ENCODE data around the gene MMADHC.
"Not testable (repeated sequence)": the region's sequence is repeated elsewhere in the genome, so short reads cannot be mapped to it uniquely, and the experiment has no call there.

MMADHC gene

DNA sequence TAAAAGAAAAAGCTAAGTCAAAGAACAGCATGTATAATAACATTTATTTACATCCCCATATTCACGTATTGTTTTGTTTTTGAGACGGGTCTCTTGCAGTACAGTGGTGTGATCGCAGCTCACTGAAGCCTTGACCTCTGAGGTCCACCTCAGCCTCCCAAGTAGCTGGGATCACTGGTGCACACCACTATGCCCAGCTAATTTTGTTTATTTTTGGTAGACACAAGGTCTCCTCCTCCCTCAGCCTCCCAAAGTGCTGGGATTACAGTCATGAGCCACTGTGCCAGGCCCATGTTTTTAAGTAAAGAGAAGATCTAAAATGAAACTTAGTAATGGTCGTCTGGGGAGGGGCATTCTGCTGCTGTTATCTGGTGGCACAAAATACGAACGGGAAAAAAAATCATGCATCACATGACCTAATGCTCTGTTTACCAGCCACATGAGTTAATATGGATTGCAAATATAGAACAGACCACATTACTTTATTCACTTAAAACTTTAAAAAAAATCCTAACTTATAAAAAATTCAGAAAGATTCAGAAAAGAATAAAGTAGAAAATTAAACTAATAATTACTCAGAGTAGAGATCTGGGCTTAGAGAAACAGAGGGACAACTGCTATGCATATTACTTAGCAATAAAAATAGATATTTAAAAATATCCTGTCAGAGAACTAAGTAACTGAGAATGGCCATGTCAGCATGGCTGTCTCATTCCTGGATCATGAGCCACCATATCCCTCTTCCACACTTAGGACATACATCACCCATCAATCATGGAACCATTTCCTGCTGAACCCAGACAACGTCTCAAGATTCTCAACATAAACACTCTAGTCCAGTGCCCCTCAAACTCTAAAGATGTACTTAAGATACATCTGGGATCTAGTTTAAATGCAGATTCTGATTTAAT lies 7.3 kb downstream of the MMADHC start:
- peaks cover 28% of the 10 kb centered on the region for H3K4me1 Mint-ChIP-seq
- H3K4me3 Mint-ChIP-seq = no peak overlapping the region
- peaks cover 30% of the 10 kb centered on the region for H3K36me3 Mint-ChIP-seq
- ATAC-seq (ENCODE audit: low read depth) = no peak
- H3K27ac Mint-ChIP-seq = no peak overlapping the region
- no peak for DNase-seq (ENCODE audit: low spot score in 2 of 2)
- H3K27me3 Mint-ChIP-seq = no peaks in the 10 kb centered on the region
- H3K9me3 Mint-ChIP-seq = no peaks in the 10 kb centered on the region

DNA sequence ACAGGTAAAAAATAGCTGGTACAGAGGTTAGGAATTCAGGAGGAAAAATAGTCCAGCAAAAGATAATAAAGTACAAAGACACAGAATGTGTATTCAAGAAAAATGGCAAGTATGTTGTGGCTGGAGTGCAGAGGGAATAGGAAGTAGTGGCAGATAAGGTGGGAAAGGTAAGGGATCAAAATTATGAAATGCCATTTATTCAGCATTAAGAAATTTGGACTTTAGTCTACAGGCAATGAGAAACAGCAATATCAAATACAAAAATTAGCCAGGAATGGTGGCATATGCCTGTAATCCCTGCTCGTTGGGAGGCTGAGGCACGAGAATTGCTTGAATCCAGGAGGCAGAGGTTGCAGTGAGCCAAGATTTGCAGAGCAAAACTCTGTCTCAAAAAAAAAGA lies 10.3 kb downstream of the MMADHC start:
- H3K27me3 Mint-ChIP-seq = no peaks in the 10 kb centered on the region
- peaks cover 19% of the 10 kb centered on the region for H3K4me1 Mint-ChIP-seq
- no peak overlapping the region for H3K4me3 Mint-ChIP-seq
- peaks cover 23% of the 10 kb centered on the region for H3K36me3 Mint-ChIP-seq
- peak overlapping the region; percentile 4 for H3K27ac Mint-ChIP-seq
- DNase-seq (ENCODE audit: low spot score in 2 of 2) (no peak), ATAC-seq (ENCODE audit: low read depth) (no peak)
- H3K9me3 Mint-ChIP-seq = no peaks in the 10 kb centered on the region

GRCh38 chr2:149575752-149576151 lies 11.8 kb downstream of the MMADHC start:
- H3K27me3 Mint-ChIP-seq = no peaks in the 10 kb centered on the region
- no peak overlapping the region for H3K4me3 Mint-ChIP-seq
- peaks cover 16% of the 10 kb centered on the region for H3K4me1 Mint-ChIP-seq
- ATAC-seq (ENCODE audit: low read depth) (no peak), DNase-seq (ENCODE audit: low spot score in 2 of 2) (no peak)
- no peak overlapping the region for H3K27ac Mint-ChIP-seq
- peaks cover 24% of the 10 kb centered on the region for H3K36me3 Mint-ChIP-seq
- no peaks in the 10 kb centered on the region for H3K9me3 Mint-ChIP-seq

DNA sequence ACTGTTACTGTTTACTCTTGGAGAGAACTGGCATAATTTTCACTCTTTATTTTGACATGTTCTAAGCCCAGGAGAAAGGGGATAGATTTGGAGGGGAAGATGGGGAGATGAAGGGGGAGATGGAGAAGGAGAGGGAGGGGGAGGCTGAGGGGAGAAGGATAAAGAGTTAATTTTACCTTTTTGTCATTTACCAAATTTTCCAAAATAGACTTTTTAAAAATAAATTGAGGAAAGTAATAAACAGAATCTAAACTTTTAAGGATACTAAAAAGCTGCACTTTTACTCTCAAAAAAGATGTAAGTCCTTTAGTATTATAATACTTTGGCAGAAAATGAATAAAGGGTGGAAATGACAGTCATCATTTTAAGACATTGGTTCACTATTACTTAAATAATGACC lies 12.3 kb downstream of the MMADHC start:
- Mint-ChIP-seq H3K36me3 (peaks cover 22% of the 10 kb centered on the region), H3K4me3 (no peak overlapping the region), H3K27me3 (no peaks in the 10 kb centered on the region), H3K9me3 (no peaks in the 10 kb centered on the region), H3K4me1 (peaks cover 13% of the 10 kb centered on the region), H3K27ac (no peak overlapping the region)
- DNase-seq (ENCODE audit: low spot score in 2 of 2) = no peak
- ATAC-seq (ENCODE audit: low read depth) = no peak

DNA sequence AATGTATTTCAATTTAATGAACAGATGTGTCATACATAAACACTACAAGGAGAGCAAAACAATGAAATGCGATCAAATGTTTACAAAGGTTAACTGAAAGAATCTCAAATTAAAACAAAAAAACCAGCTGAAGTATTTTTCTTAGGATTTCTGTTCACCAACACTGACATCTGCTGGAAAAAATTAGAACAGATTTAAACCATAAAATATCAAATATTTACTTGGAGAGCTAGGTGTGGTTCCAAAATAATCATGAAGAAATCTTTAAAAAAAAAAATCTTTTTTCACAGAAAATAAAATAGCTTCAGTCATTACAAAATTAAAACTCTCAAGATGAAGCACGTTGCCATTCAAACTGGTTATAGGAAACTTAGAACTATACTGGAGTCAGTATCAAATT lies 13.8 kb downstream of the MMADHC start:
- no peak for DNase-seq (ENCODE audit: low spot score in 2 of 2)
- no peak for ATAC-seq (ENCODE audit: low read depth)

GRCh38 chr2:149572102-149572953 lies 15.2 kb downstream of the MMADHC start:
- Mint-ChIP-seq H3K4me3 (no peak overlapping the region), H3K4me1 (peaks cover 6% of the 10 kb centered on the region), H3K9me3 (no peaks in the 10 kb centered on the region), H3K36me3 (peaks cover 19% of the 10 kb centered on the region), H3K27me3 (no peaks in the 10 kb centered on the region), H3K27ac (no peak overlapping the region)
- ATAC-seq (ENCODE audit: low read depth) = no peak
- DNase-seq (ENCODE audit: low spot score in 2 of 2) = no peak

More for the DNA sequence above, 13.8 kb downstream of the MMADHC start:
- H3K4me3 Mint-ChIP-seq = no peak overlapping the region
- peaks cover 22% of the 10 kb centered on the region for H3K36me3 Mint-ChIP-seq
- H3K4me1 Mint-ChIP-seq = peaks cover 13% of the 10 kb centered on the region
- no peaks in the 10 kb centered on the region for H3K9me3 Mint-ChIP-seq
- no peaks in the 10 kb centered on the region for H3K27me3 Mint-ChIP-seq
- H3K27ac Mint-ChIP-seq = no peak overlapping the region

DNA sequence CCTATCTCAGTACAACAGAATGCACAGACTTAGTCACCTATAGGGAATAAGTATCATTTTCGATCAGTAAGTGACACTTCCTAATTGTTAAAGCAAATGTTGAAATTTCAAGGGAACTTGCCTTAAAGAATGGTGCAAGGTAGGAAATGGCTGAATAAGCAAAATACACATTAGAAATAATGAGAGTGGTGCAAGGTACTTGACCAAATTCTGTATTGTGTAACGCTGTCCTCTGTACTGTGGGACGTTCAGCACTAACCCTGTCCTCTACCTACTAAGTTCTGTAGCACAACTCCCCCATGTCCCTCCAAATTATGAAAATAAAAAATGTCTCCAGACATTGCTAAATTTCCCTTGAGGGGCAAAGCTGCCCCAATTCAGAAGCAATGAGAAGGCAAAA lies 19.4 kb downstream of the MMADHC start:
- no peak for ATAC-seq (ENCODE audit: low read depth)
- no peaks in the 10 kb centered on the region for H3K27me3 Mint-ChIP-seq
- no peaks in the 10 kb centered on the region for H3K9me3 Mint-ChIP-seq
- DNase-seq (ENCODE audit: low spot score in 2 of 2) = no peak
- H3K4me1 Mint-ChIP-seq = no peaks in the 10 kb centered on the region
- no peak overlapping the region for H3K4me3 Mint-ChIP-seq
- no peak overlapping the region for H3K27ac Mint-ChIP-seq
- H3K36me3 Mint-ChIP-seq = peaks cover 15% of the 10 kb centered on the region

DNA sequence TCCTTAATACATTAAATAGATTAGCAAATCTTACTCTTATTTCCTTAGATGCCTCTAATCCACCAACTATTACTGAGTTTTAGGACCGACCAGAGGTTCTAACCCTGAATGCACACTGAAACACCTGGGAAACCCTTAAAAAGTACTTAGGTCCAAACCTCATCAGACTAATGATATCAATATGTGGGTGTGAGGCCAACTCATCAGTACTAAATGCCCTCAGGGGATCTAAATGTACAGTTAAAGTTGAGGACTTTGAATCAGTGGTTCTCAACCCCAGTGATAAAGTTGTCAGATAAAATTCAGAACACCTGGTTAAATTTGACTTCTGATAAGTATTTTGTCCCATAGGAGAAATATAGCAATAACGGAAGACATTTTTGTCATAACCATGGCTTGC lies 20.9 kb downstream of the MMADHC start:
- Mint-ChIP-seq H3K27ac (peak overlapping the region; percentile 86), H3K4me3 (no peak overlapping the region), H3K27me3 (no peaks in the 10 kb centered on the region), H3K4me1 (no peaks in the 10 kb centered on the region), H3K36me3 (peaks cover 13% of the 10 kb centered on the region), H3K9me3 (no peaks in the 10 kb centered on the region)
- ATAC-seq (ENCODE audit: low read depth) (no peak), DNase-seq (ENCODE audit: low spot score in 2 of 2) (no peak)

DNA sequence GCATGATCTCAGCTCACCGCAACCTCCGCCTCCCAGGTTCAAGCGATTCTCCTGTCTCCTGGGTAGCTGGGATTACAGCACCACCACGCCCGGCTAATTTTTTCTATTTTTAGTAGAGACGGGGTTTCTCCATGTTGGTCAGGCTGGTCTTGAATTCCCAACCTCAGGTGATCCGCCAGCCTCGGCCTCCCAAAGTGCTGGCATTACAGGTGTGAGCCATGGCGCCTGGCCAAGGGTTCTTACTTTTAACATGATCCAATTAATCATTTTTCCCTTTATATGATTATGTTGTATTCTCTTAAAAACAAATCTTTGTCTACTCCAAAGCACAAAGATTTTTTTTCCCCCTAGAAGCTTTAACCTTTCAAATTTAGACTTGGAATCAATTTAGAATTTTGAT lies 21.9 kb downstream of the MMADHC start:
- peaks cover 11% of the 10 kb centered on the region for H3K36me3 Mint-ChIP-seq

GRCh38 chr2:149564983-149565382 lies 22.6 kb downstream of the MMADHC start:
- H3K27ac Mint-ChIP-seq = no peak overlapping the region
- no peak for DNase-seq (ENCODE audit: low spot score in 2 of 2)
- H3K36me3 Mint-ChIP-seq = peaks cover 11% of the 10 kb centered on the region
- no peaks in the 10 kb centered on the region for H3K27me3 Mint-ChIP-seq
- no peak overlapping the region for H3K4me3 Mint-ChIP-seq
- no peaks in the 10 kb centered on the region for H3K9me3 Mint-ChIP-seq
- no peak for ATAC-seq (ENCODE audit: low read depth)
- H3K4me1 Mint-ChIP-seq = no peaks in the 10 kb centered on the region

More for the DNA sequence above, 21.9 kb downstream of the MMADHC start:
- not testable (repeated sequence) for H3K9me3 Mint-ChIP-seq; H3K27ac Mint-ChIP-seq; DNase-seq (ENCODE audit: low spot score in 2 of 2); H3K4me1 Mint-ChIP-seq; ATAC-seq (ENCODE audit: low read depth); H3K27me3 Mint-ChIP-seq; H3K4me3 Mint-ChIP-seq

GRCh38 chr2:149564097-149564496 lies 23.5 kb downstream of the MMADHC start:
- Mint-ChIP-seq H3K4me3 (no peak overlapping the region), H3K9me3 (no peaks in the 10 kb centered on the region), H3K27me3 (no peaks in the 10 kb centered on the region), H3K27ac (peak overlapping the region; percentile 41), H3K4me1 (no peaks in the 10 kb centered on the region), H3K36me3 (peaks cover 7% of the 10 kb centered on the region)
- no peak for DNase-seq (ENCODE audit: low spot score in 2 of 2)
- no peak for ATAC-seq (ENCODE audit: low read depth)

DNA sequence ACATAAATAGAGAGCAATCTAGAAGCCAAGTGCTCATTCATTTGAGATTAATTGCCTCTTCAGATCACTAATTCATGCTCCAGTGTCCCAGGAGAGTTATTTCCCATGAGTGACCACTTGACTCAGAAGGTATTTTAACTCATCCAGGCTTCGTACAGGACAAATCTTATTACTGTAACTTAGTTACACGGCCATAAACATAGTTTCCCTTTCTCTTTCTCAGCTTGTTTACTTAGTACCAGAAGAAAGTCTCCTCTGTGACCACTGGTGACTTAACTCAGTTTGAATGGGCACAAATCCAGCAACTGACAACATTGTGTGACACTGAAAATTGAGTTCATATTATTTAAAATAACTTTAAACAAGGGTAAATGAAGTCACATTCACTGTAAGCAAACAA lies 25.3 kb downstream of the MMADHC start:
- DNase-seq (ENCODE audit: low spot score in 2 of 2) (no peak), ATAC-seq (ENCODE audit: low read depth) (no peak)
- Mint-ChIP-seq H3K4me1 (no peaks in the 10 kb centered on the region), H3K4me3 (no peak overlapping the region), H3K27me3 (peaks cover 3% of the 10 kb centered on the region), H3K27ac (no peak overlapping the region), H3K9me3 (no peaks in the 10 kb centered on the region), H3K36me3 (peaks cover 3% of the 10 kb centered on the region)

DNA sequence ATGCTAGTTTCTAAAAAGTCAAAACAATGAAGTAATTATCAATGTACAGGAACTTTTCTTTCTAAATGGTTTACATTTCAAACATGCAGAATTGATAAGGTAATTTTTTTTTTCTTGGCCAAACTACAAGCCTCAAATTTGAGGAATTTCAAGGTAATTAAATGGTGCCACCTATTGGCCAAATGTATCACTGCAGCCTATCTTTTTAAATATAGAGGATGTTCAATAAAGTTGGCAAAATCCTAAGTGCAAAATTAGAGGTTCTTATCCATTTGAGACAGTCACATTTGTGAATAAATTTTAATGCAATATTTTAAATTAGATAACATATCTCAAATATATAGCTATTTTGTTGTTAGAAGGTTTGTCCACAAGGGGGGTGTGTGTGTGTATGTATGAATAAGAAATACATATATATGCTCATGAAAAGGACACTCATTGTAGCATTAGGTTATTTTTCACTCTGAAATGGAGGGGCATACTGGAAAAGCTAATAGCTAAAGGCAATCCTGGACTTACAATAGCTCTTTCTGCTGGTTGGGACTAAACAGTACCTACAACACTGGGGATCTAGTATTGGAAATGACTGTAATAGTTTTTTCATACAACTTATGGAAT lies 26.2 kb downstream of the MMADHC start:
- peak; percentile 32 to 53 for DNase-seq (ENCODE audit: low spot score in 2 of 2)
- no peaks in the 10 kb centered on the region for H3K9me3 Mint-ChIP-seq
- ATAC-seq (ENCODE audit: low read depth) = no peak
- no peaks in the 10 kb centered on the region for H3K36me3 Mint-ChIP-seq
- H3K4me1 Mint-ChIP-seq = no peaks in the 10 kb centered on the region
- H3K27ac Mint-ChIP-seq = no peak overlapping the region
- H3K27me3 Mint-ChIP-seq = peaks cover 4% of the 10 kb centered on the region
- no peak overlapping the region for H3K4me3 Mint-ChIP-seq

All from memory B cell (primary cell).